ENCODE results near the gene ELMO1.
"Not testable (repeated sequence)": the region's sequence is repeated elsewhere in the genome, so short reads cannot be mapped to it uniquely, and the experiment has no call there.

The ELMO1 gene

GRCh38 chr7:37173670-37174069 lies 275.0 kb downstream of the ELMO1 start:
- DNase-seq = no peak

- DNase-seq = no peak
Observed at GRCh38 chr7:37162106-37162505, 286.6 kb downstream of the ELMO1 start.

- DNase-seq = no peak
Observed at GRCh38 chr7:37160656-37161055, 288.0 kb downstream of the ELMO1 start.

GRCh38 chr7:37153376-37153775 lies 295.3 kb downstream of the ELMO1 start:
- DNase-seq = no peak

GRCh38 chr7:37151741-37152413 lies 296.8 kb downstream of the ELMO1 start:
- no peak for DNase-seq

GRCh38 chr7:37150856-37151255 lies 297.8 kb downstream of the ELMO1 start:
- no peak for DNase-seq

- no peak for DNase-seq
Observed at GRCh38 chr7:37150180-37150579, 298.5 kb downstream of the ELMO1 start.

GRCh38 chr7:37149773-37150124 lies 298.9 kb downstream of the ELMO1 start:
- DNase-seq = no peak

GRCh38 chr7:37149051-37149772 lies 299.5 kb downstream of the ELMO1 start:
- no peak for DNase-seq

GRCh38 chr7:37145682-37146081 lies 303.0 kb downstream of the ELMO1 start:
- DNase-seq = no peak

- no peak for DNase-seq
Observed at GRCh38 chr7:37144423-37144822, 304.2 kb downstream of the ELMO1 start.

GRCh38 chr7:37142958-37143357 lies 305.7 kb downstream of the ELMO1 start:
- DNase-seq = no peak

- DNase-seq = no peak
Observed at GRCh38 chr7:37141742-37142141, 306.9 kb downstream of the ELMO1 start.

GRCh38 chr7:37133902-37134301 lies 314.8 kb downstream of the ELMO1 start:
- not testable (repeated sequence) for DNase-seq

- no peak for DNase-seq
Observed at GRCh38 chr7:37131855-37132254, 316.8 kb downstream of the ELMO1 start.

GRCh38 chr7:37129035-37129425 lies 319.6 kb downstream of the ELMO1 start:
- DNase-seq = no peak

GRCh38 chr7:37128327-37129034 lies 320.2 kb downstream of the ELMO1 start:
- DNase-seq = no peak

GRCh38 chr7:37119296-37119860 lies 329.3 kb downstream of the ELMO1 start:
- no peak for DNase-seq

- no peak for DNase-seq
Observed at GRCh38 chr7:37118004-37118403, 330.7 kb downstream of the ELMO1 start.

GRCh38 chr7:37117292-37117691 lies 331.4 kb downstream of the ELMO1 start:
- DNase-seq = no peak

GRCh38 chr7:37116093-37116701 lies 332.5 kb downstream of the ELMO1 start:
- DNase-seq = no peak

GRCh38 chr7:37113661-37114355 lies 334.9 kb downstream of the ELMO1 start:
- no peak for DNase-seq

GRCh38 chr7:37112876-37113275 lies 335.8 kb downstream of the ELMO1 start:
- no peak for DNase-seq
